ENCODE measurements around the gene UNC119.

GRCh38 chr17:28547096-28547622, 5.3 kb downstream of the UNC119 start:
- no peak for TF ChIP-seq EZH2phosphoT487 (IDR thresholded peaks at IDR 0.05)
- TF ChIP-seq CTCF (IDR thresholded peaks at IDR 0.05), result no peak
- TF ChIP-seq EZH2 (IDR thresholded peaks at IDR 0.05), result no peak

Data from neural progenitor cell (in vitro differentiated cells).